Left lung (tissue), 10 donors: Measurements from ENCODE around the gene SPOCK1. TPM values are rescaled to one million over a fixed set of nuclear protein-coding genes. Genes with fewer than 3 reads are reported as not detected.

Experiments
- ATAC-seq: fragments of 200-7000 bp; cut with Tn5 transposase; one replicate; pipeline ENCODE4 v1.9.1; 2020; ENCODE audit warnings: moderate library complexity
- DNase-seq, 4 donors: peaks; one replicate each; pipeline ENCODE4 v3.0.0-alpha.2; 2013 to 2020
- H3K27ac ChIP-seq, 2 donors: fragments of 200-600 bp; sonication (generic) in 1 of 2; one replicate each; pipeline versions ENCODE4 v1.5.0 to v1.8.0; 2020 to 2021
- H3K27me3 ChIP-seq, 2 donors: fragments of 200-600 bp; sonication (generic) in 1 of 2; one replicate each; pipeline versions ENCODE4 v1.5.0 to v1.8.0; 2020 to 2021
- H3K36me3 ChIP-seq, 2 donors: fragments of 200-600 bp; sonication (generic) in 1 of 2; one replicate each; pipeline versions ENCODE4 v1.5.0 to v1.8.0; 2020 to 2021
- H3K4me1 ChIP-seq, 2 donors: fragments of 200-600 bp; one replicate each; pipeline ENCODE4 v1.8.0; 2021
- H3K4me3 ChIP-seq, 2 donors: fragments of 200-600 bp; sonication (generic) in 1 of 2; one replicate each; pipeline versions ENCODE4 v1.5.0 to v1.8.0; 2020 to 2021; ENCODE audit warnings: mild to moderate bottlenecking in 1 of 2
- H3K9me3 ChIP-seq, 2 donors: fragments of 200-600 bp; sonication (generic) in 1 of 2; one replicate each; pipeline versions ENCODE4 v1.5.0 to v1.8.0; 2020 to 2021
- CTCF ChIP-seq, 2 donors: fragments of 200-600 bp; sonication (generic) in 1 of 2; IDR thresholded peaks; one replicate each; pipeline versions ENCODE4 v1.5.0 to v1.8.0; 2021; ENCODE audit warnings: antibody characterized with exemption in 2 of 2
- intact Hi-C, 2 donors: fragments of 100-400 bp; cut with DNase I; formaldehyde crosslinking; loops; one replicate each; pipeline versions ENCODE4 v1.11.2 to v1.14.2; 2022
- polyA plus RNA-seq, 6 donors: library from polyadenylated mRNA; unstranded; fragments of 120-200 nt; gene quantifications; one replicate each; pipeline ENCODE4 v1.2.1, GENCODE V29; 2013; ENCODE audit not compliant: insufficient read length in 6 of 6
- total RNA-seq, 2 donors: library from RNA; stranded (reverse); fragmentation: NEBNext Ultra II Directional; extraction: Animal tissue kit (Norgen Biotek cat#: 25700); gene quantifications; one replicate each; pipeline ENCODE4 v1.2.1, GENCODE V29; 2021
- donor health status: DM: no; HTN: yes; CAD: no.
- donor health status: DM: no; HTN: no; CAD: no.

SPOCK1 gene
- total and polyA plus RNA-seq, 8 donors: 0.43 to 7.6 (median 0.73) TPM

GRCh38 chr5:137019229-137019628 lies 479.9 kb downstream of the SPOCK1 start:
- Histone ChIP-seq H3K4me3 (no peak overlapping the region), H3K27me3 (no peaks in the 10 kb centered on the region), H3K36me3 (no peaks in the 10 kb centered on the region), H3K4me1 (no peaks in the 10 kb centered on the region), H3K9me3 (no peaks in the 10 kb centered on the region), H3K27ac (no peak overlapping the region)
- no peak for ATAC-seq
- DNase-seq: no peak
- no peak for TF ChIP-seq CTCF (IDR thresholded peaks at IDR 0.05)
- intact Hi-C loops: no loop called here

GRCh38 chr5:137016783-137017324 lies 482.3 kb downstream of the SPOCK1 start:
- H3K27me3 ChIP-seq: no peaks in the 10 kb centered on the region
- ATAC-seq (no peak), DNase-seq (no peak)
- H3K9me3 ChIP-seq: no peaks in the 10 kb centered on the region
- H3K27ac ChIP-seq: no peak overlapping the region
- no peaks in the 10 kb centered on the region for H3K4me1 ChIP-seq
- H3K36me3 ChIP-seq: no peaks in the 10 kb centered on the region
- no peak for TF ChIP-seq CTCF (IDR thresholded peaks at IDR 0.05)
- intact Hi-C loops: no loop called here
- no peak overlapping the region for H3K4me3 ChIP-seq

- no peak overlapping the region for H3K27ac ChIP-seq
- no peak overlapping the region for H3K4me3 ChIP-seq
- no peak for DNase-seq
- H3K4me1 ChIP-seq: no peaks in the 10 kb centered on the region
- intact Hi-C loops: no loop called here
- no peaks in the 10 kb centered on the region for H3K27me3 ChIP-seq
- TF ChIP-seq CTCF (IDR thresholded peaks at IDR 0.05): no peak
- ATAC-seq: no peak
- no peaks in the 10 kb centered on the region for H3K36me3 ChIP-seq
- no peaks in the 10 kb centered on the region for H3K9me3 ChIP-seq
Observed at GRCh38 chr5:137015540-137016116, 483.5 kb downstream of the SPOCK1 start.

GRCh38 chr5:137014731-137015130 lies 484.4 kb downstream of the SPOCK1 start:
- intact Hi-C loops: no loop called here
- Histone ChIP-seq H3K36me3 (no peaks in the 10 kb centered on the region), H3K4me3 (no peak overlapping the region)

GRCh38 chr5:137010226-137010625 lies 488.9 kb downstream of the SPOCK1 start:
- no peak overlapping the region for H3K27ac ChIP-seq
- H3K4me3 ChIP-seq: no peak overlapping the region
- no peak for DNase-seq
- no peaks in the 10 kb centered on the region for H3K4me1 ChIP-seq
- peaks cover 0 to 4% of the 10 kb centered on the region in 2 donors for H3K9me3 ChIP-seq
- no peaks in the 10 kb centered on the region for H3K36me3 ChIP-seq
- no peaks in the 10 kb centered on the region for H3K27me3 ChIP-seq
- TF ChIP-seq CTCF (IDR thresholded peaks at IDR 0.05): no peak
- intact Hi-C loops: no loop called here
- ATAC-seq: no peak

More at GRCh38 chr5:137014731-137015130, 484.4 kb downstream of the SPOCK1 start:
- no peak for ATAC-seq
- Histone ChIP-seq H3K27me3 (no peaks in the 10 kb centered on the region), H3K9me3 (no peaks in the 10 kb centered on the region), H3K4me1 (no peaks in the 10 kb centered on the region), H3K27ac (no peak overlapping the region)
- DNase-seq: no peak
- no peak for TF ChIP-seq CTCF (IDR thresholded peaks at IDR 0.05)
